OCI-LY1 (cell line): ENCODE results near the gene GPR139.

Experiments used
- H2AFZ ChIP-seq: fragments of 200-600 bp; sonication (generic), shearing (Covaris generic); 2 replicates; pipeline ENCODE4 v1.6.0; 2014; ENCODE audit warnings: antibody characterized with exemption, mild to moderate bottlenecking, low read length
- H3F3A ChIP-seq: fragments of 200-600 bp; sonication (generic), shearing (Covaris generic); 2 replicates; pipeline ENCODE4 v1.6.0; 2014; ENCODE audit warnings: mild to moderate bottlenecking, antibody characterized with exemption, low read length, moderate library complexity; ENCODE audit not compliant: insufficient read depth
- H3K27ac ChIP-seq: fragments of 200-600 bp; sonication (generic); 2 replicates; pipeline ENCODE4 v1.5.1; 2014; ENCODE audit warnings: low read length, mixed run types, mild to moderate bottlenecking, low read depth; ENCODE audit not compliant: poor library complexity, severe bottlenecking
- H3K27me3 ChIP-seq: fragments of 200-600 bp; sonication (generic); 2 replicates; pipeline ENCODE4 v1.6.0; 2014; ENCODE audit warnings: antibody characterized with exemption, mild to moderate bottlenecking, low read length, moderate library complexity; ENCODE audit not compliant: insufficient read depth
- H3K36me3 ChIP-seq: fragments of 200-600 bp; sonication (generic); 2 replicates; pipeline ENCODE4 v1.6.1; 2014; ENCODE audit warnings: mild to moderate bottlenecking, antibody characterized with exemption, low read length, moderate library complexity, mixed read lengths; ENCODE audit not compliant: insufficient read depth
- H3K4me1 ChIP-seq: fragments of 200-600 bp; sonication (generic); 2 replicates; pipeline ENCODE4 v1.5.1; 2014; ENCODE audit warnings: mild to moderate bottlenecking, low read length, moderate library complexity; ENCODE audit not compliant: insufficient read depth, severe bottlenecking
- H3K4me2 ChIP-seq: fragments of 200-600 bp; sonication (generic), shearing (Covaris generic); 2 replicates; pipeline ENCODE4 v1.6.1; 2014; ENCODE audit warnings: low read length
- H3K4me3 ChIP-seq: fragments of 200-600 bp; sonication (generic); 2 replicates; pipeline ENCODE4 v1.5.1; 2014; ENCODE audit warnings: low read length, low read depth, mild to moderate bottlenecking, mixed read lengths; ENCODE audit not compliant: poor library complexity, severe bottlenecking
- H3K79me2 ChIP-seq: fragments of 200-600 bp; shearing (Covaris generic); 2 replicates; pipeline ENCODE4 v1.6.1; 2016; ENCODE audit warnings: mixed run types, low read length, mixed read lengths; ENCODE audit not compliant: insufficient read depth
- H3K9ac ChIP-seq: fragments of 200-600 bp; sonication (generic), shearing (Covaris generic); 2 replicates; pipeline ENCODE4 v1.6.1; 2014; ENCODE audit warnings: mild to moderate bottlenecking, low read length, mixed read lengths
- H3K9me2 ChIP-seq: fragments of 200-600 bp; sonication (generic), shearing (Covaris generic); 2 replicates; pipeline ENCODE4 v1.6.1; 2014; ENCODE audit warnings: low read depth, mild to moderate bottlenecking, low read length, mixed read lengths
- H3K9me3 ChIP-seq: fragments of 200-600 bp; shearing (Covaris generic); 2 replicates; pipeline ENCODE4 v1.6.1; 2014; ENCODE audit warnings: low read length, mixed read lengths
- H4K20me1 ChIP-seq: fragments of 200-600 bp; sonication (generic), shearing (Covaris generic); 2 replicates; pipeline ENCODE4 v1.6.0; 2016; ENCODE audit warnings: mild to moderate bottlenecking, low read length; ENCODE audit not compliant: insufficient read depth
- EZH2 ChIP-seq: fragments of 200-600 bp; sonication (generic), shearing (Covaris generic); IDR thresholded peaks from 2 replicates; pipeline ENCODE4 v1.8.0; 2017; ENCODE audit warnings: borderline replicate concordance, mixed run types, mild to moderate bottlenecking, antibody characterized with exemption, low read length, moderate library complexity, mixed read lengths
- TF ChIP-seq, protein P1 (sequence below): fragments of 200-600 bp; sonication (generic), shearing (Covaris generic); IDR thresholded peaks from 2 replicates; pipeline ENCODE4 v1.5.1; 2017; ENCODE audit warnings: mild to moderate bottlenecking, antibody characterized with exemption, low read length, moderate library complexity, mixed read lengths

GPR139 gene

GRCh38 chr16:20020083-20020482 lies 53.6 kb downstream of the GPR139 start:
- Histone ChIP-seq H3K79me2 (no peaks in the 10 kb centered on the region), H3K9ac (no peak overlapping the region), H3K4me3 (no peak overlapping the region), H3K36me3 (no peaks in the 10 kb centered on the region), H3K4me2 (no peak overlapping the region), H3K4me1 (no peaks in the 10 kb centered on the region), H3K9me3 (no peaks in the 10 kb centered on the region), H2AFZ (no peak overlapping the region), H3F3A (no peaks in the 10 kb centered on the region), H4K20me1 (no peaks in the 10 kb centered on the region), H3K27ac (no peak overlapping the region), H3K9me2 (no peaks in the 10 kb centered on the region), H3K27me3 (no peaks in the 10 kb centered on the region)
- TF ChIP-seq, protein P1, sequence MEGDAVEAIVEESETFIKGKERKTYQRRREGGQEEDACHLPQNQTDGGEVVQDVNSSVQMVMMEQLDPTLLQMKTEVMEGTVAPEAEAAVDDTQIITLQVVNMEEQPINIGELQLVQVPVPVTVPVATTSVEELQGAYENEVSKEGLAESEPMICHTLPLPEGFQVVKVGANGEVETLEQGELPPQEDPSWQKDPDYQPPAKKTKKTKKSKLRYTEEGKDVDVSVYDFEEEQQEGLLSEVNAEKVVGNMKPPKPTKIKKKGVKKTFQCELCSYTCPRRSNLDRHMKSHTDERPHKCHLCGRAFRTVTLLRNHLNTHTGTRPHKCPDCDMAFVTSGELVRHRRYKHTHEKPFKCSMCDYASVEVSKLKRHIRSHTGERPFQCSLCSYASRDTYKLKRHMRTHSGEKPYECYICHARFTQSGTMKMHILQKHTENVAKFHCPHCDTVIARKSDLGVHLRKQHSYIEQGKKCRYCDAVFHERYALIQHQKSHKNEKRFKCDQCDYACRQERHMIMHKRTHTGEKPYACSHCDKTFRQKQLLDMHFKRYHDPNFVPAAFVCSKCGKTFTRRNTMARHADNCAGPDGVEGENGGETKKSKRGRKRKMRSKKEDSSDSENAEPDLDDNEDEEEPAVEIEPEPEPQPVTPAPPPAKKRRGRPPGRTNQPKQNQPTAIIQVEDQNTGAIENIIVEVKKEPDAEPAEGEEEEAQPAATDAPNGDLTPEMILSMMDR = no peak
- no peak for TF ChIP-seq EZH2

- no peak overlapping the region for H3K4me2 ChIP-seq
- no peaks in the 10 kb centered on the region for H3K27me3 ChIP-seq
- no peak overlapping the region for H3K27ac ChIP-seq
- H3K4me1 ChIP-seq = no peaks in the 10 kb centered on the region
- H2AFZ ChIP-seq = no peak overlapping the region
- no peaks in the 10 kb centered on the region for H3K79me2 ChIP-seq
- H3F3A ChIP-seq = no peaks in the 10 kb centered on the region
- no peaks in the 10 kb centered on the region for H3K9me2 ChIP-seq
- no peaks in the 10 kb centered on the region for H3K9me3 ChIP-seq
- no peak overlapping the region for H3K4me3 ChIP-seq
- H3K36me3 ChIP-seq = no peaks in the 10 kb centered on the region
- no peaks in the 10 kb centered on the region for H4K20me1 ChIP-seq
- TF ChIP-seq, protein P1 = no peak
- TF ChIP-seq EZH2 = no peak
- H3K9ac ChIP-seq = no peak overlapping the region
Measured at GRCh38 chr16:20016234-20016633, 57.5 kb downstream of the GPR139 start.

DNA sequence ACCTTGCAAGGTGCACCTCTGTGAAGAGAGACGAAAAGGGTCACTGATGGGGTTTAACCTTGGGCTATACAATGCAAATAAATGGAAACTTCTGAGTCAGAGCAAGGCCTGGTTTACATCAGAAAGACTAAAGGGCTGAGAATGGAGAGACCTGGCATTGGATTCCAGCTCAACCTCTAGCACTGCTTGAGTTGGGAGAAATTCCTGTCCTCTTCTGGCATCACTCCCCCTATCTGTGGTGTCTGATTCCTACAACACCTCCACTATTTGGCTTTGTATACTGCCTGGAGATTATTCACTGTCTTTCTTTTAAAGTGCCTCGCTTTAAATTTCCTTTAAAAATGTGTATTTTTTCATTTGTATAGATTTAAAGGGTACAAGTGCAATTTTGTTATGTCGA lies 68.8 kb downstream of the GPR139 start:
- no peaks in the 10 kb centered on the region for H3K36me3 ChIP-seq
- H3K4me3 ChIP-seq = no peak overlapping the region
- H3K9me2 ChIP-seq = no peaks in the 10 kb centered on the region
- no peak overlapping the region for H2AFZ ChIP-seq
- H3K9ac ChIP-seq = no peak overlapping the region
- H3K79me2 ChIP-seq = no peaks in the 10 kb centered on the region
- H3K27me3 ChIP-seq = no peaks in the 10 kb centered on the region; the same call in 1 of the 2 replicates
- no peaks in the 10 kb centered on the region for H4K20me1 ChIP-seq
- TF ChIP-seq, protein P1 = no peak; the same call in 1 of the 2 replicates
- TF ChIP-seq EZH2 = no peak
- H3K4me2 ChIP-seq = no peak overlapping the region
- H3K27ac ChIP-seq = no peak overlapping the region
- H3K9me3 ChIP-seq = no peaks in the 10 kb centered on the region
- H3K4me1 ChIP-seq = no peaks in the 10 kb centered on the region
- no peaks in the 10 kb centered on the region for H3F3A ChIP-seq
